Thymus (tissue), 11 donors: ENCODE data around the gene POLR2I. TPM values are rescaled to one million over a fixed set of nuclear protein-coding genes. Genes with fewer than 3 reads are reported as not detected.
A peak's percentile ranks its signal among the peaks of the same experiment; 100 is the strongest.
"Not testable (repeated sequence)": the region's sequence is repeated elsewhere in the genome, so short reads cannot be mapped to it uniquely, and the experiment has no call there.

Experiments used
- DNase-seq, 9 donors: peaks; one replicate each; pipeline ENCODE4 v3.0.0-alpha.2; 2013; ENCODE audit warnings: low spot score in 9 of 9, low read depth in 6 of 9, missing footprints in 1 of 9
- H3K27ac ChIP-seq, 2 donors: one replicate each; pipeline ENCODE4 v1.5.1; 2013; ENCODE audit warnings: control low read depth in 1 of 2, low read depth in 1 of 2, low read length in 1 of 2, mild to moderate bottlenecking in 1 of 2, moderate library complexity in 1 of 2
- H3K27me3 ChIP-seq, 2 donors: one replicate each; pipeline ENCODE4 v1.5.1; 2013; ENCODE audit warnings: low read length in 1 of 2; ENCODE audit not compliant: control insufficient read depth in 2 of 2, insufficient read depth in 1 of 2
- H3K36me3 ChIP-seq, 2 donors: one replicate each; pipeline ENCODE4 v1.5.1; 2013; ENCODE audit warnings: low read length in 1 of 2, mild to moderate bottlenecking in 1 of 2, moderate library complexity in 1 of 2; ENCODE audit not compliant: control insufficient read depth in 2 of 2, insufficient read depth in 2 of 2
- H3K4me1 ChIP-seq, 2 donors: one replicate each; pipeline ENCODE4 v1.5.1; 2013; ENCODE audit warnings: low read length in 2 of 2; ENCODE audit not compliant: control insufficient read depth in 2 of 2, insufficient read depth in 2 of 2
- H3K4me3 ChIP-seq, 2 donors: one replicate each; pipeline ENCODE4 v1.5.1; 2013; ENCODE audit warnings: low read length in 2 of 2, control low read depth in 1 of 2, mild to moderate bottlenecking in 1 of 2
- H3K9me3 ChIP-seq, 2 donors: one replicate each; pipeline ENCODE4 v1.5.1; 2013; ENCODE audit warnings: low read length in 1 of 2, mild to moderate bottlenecking in 1 of 2; ENCODE audit not compliant: control insufficient read depth in 2 of 2, insufficient read depth in 1 of 2
- WGBS: extraction: QIAGEN DNeasy Blood & Tissue Kit; methylation state at CpG from one replicate; pipeline ENCODE4 v1.1.7; 2013; 5-methylcytosine and 5-hydroxymethylcytosine counted together
- polyA plus RNA-seq: library from polyadenylated mRNA; stranded (reverse); fragments of 200-250 nt; gene quantifications from one replicate; pipeline ENCODE4 v1.2.3, GENCODE V29; 2013
- total RNA-seq: library from RNA; stranded (reverse); fragments of 120-200 nt; gene quantifications from one replicate; pipeline ENCODE4 v1.2.4, GENCODE V29; 2013
- donor health status: healthy.

POLR2I gene
- total and polyA plus RNA-seq, 2 donors = 58.2 to 81.7 TPM

GRCh38 chr19:36139473-36140303 lies 25.0 kb upstream of the POLR2I start, which contains the start of gene CAPNS1:
CAPNS1 (plus strand) TSS chr19:36140066; CDS start chr19:36141012, 946 bp downstream.
- Histone ChIP-seq H3K4me1 (peaks cover 7 to 9% of the 10 kb centered on the region in 2 donors), H3K9me3 (no peaks in the 10 kb centered on the region), H3K27me3 (no peaks in the 10 kb centered on the region), H3K4me3 (peak within 1 kb of the TSS; percentile 93 to 95), H3K36me3 (peaks cover 14 to 19% of the 10 kb centered on the region in 2 donors), H3K27ac (peak within 1 kb of the TSS; percentile 87 to 95)
- WGBS = under 1% methylated on average over 75 of the region's 75 CpGs
- DNase-seq = peak; percentile 78 to 96 (median 90)

- WGBS = 73% methylated on average over 7 of the region's 7 CpGs
- H3K4me1 ChIP-seq = peaks cover 7 to 9% of the 10 kb centered on the region in 2 donors
- H3K36me3 ChIP-seq = peaks cover 10 to 13% of the 10 kb centered on the region in 2 donors
- H3K4me3 ChIP-seq = peak overlapping the region; percentile 93 to 95
- DNase-seq = no peak
- no peaks in the 10 kb centered on the region for H3K27me3 ChIP-seq
- no peaks in the 10 kb centered on the region for H3K9me3 ChIP-seq
- H3K27ac ChIP-seq = peak overlapping the region; percentile 87 to 95
These were observed 24.4 kb upstream of the POLR2I start for GRCh38 chr19:36139120-36139472.

- DNase-seq = no peak
- peak overlapping the region in 1 of 2 donors; percentile 47 for H3K27ac ChIP-seq
- no peak overlapping the region for H3K4me3 ChIP-seq
- H3K4me1 ChIP-seq = peaks cover 7 to 9% of the 10 kb centered on the region in 2 donors
- H3K27me3 ChIP-seq = no peaks in the 10 kb centered on the region
- H3K36me3 ChIP-seq = peaks cover 0 to under 1% of the 10 kb centered on the region in 2 donors
- no peaks in the 10 kb centered on the region for H3K9me3 ChIP-seq
- WGBS = 92% methylated on average over 12 of the region's 12 CpGs
These were observed 22.4 kb upstream of the POLR2I start for GRCh38 chr19:36136964-36137686.

- not testable (repeated sequence) for H3K9me3 ChIP-seq, DNase-seq, H3K27me3 ChIP-seq, H3K4me3 ChIP-seq, H3K36me3 ChIP-seq, H3K27ac ChIP-seq, H3K4me1 ChIP-seq
- 96% methylated on average over 4 of the region's 4 CpGs for WGBS
These were observed 20.2 kb upstream of the POLR2I start for GRCh38 chr19:36134867-36135266.

GRCh38 chr19:36131221-36131620 lies 16.5 kb upstream of the POLR2I start:
- not testable (repeated sequence) for DNase-seq, H3K4me1 ChIP-seq, H3K27ac ChIP-seq, H3K4me3 ChIP-seq, H3K9me3 ChIP-seq, H3K36me3 ChIP-seq, H3K27me3 ChIP-seq
- WGBS = 83% methylated on average over 6 of the region's 6 CpGs

GRCh38 chr19:36128392-36128736 lies 13.7 kb upstream of the POLR2I start:
- no peak for DNase-seq
- peak overlapping the region; percentile 48 to 69 for H3K4me3 ChIP-seq
- H3K27ac ChIP-seq = peak overlapping the region; percentile 83 to 91
- 22% methylated on average over 10 of the region's 10 CpGs for WGBS
- peaks cover 5 to 11% of the 10 kb centered on the region in 2 donors for H3K36me3 ChIP-seq
- peaks cover 0 to 4% of the 10 kb centered on the region in 2 donors for H3K9me3 ChIP-seq
- peaks cover 0 to 8% of the 10 kb centered on the region in 2 donors for H3K4me1 ChIP-seq
- no peaks in the 10 kb centered on the region for H3K27me3 ChIP-seq

GRCh38 chr19:36125557-36125956 lies 10.9 kb upstream of the POLR2I start:
- peaks cover 0 to 8% of the 10 kb centered on the region in 2 donors for H3K4me1 ChIP-seq
- H3K27ac ChIP-seq = no peak overlapping the region
- peaks cover 11 to 32% of the 10 kb centered on the region in 2 donors for H3K36me3 ChIP-seq
- H3K9me3 ChIP-seq = peaks cover 0 to 4% of the 10 kb centered on the region in 2 donors
- no peak overlapping the region for H3K4me3 ChIP-seq
- no peaks in the 10 kb centered on the region for H3K27me3 ChIP-seq
- WGBS = 90% methylated on average over 9 of the region's 9 CpGs
- DNase-seq = no peak

GRCh38 chr19:36121486-36122124 lies 6.9 kb upstream of the POLR2I start:
- no peaks in the 10 kb centered on the region for H3K4me1 ChIP-seq
- H3K27me3 ChIP-seq = no peaks in the 10 kb centered on the region
- no peak for DNase-seq
- 91% methylated on average over 49 of the region's 49 CpGs for WGBS
- no peaks in the 10 kb centered on the region for H3K9me3 ChIP-seq
- no peak overlapping the region for H3K4me3 ChIP-seq
- peaks cover 19 to 59% of the 10 kb centered on the region in 2 donors for H3K36me3 ChIP-seq
- no peak overlapping the region for H3K27ac ChIP-seq

- Histone ChIP-seq H3K27ac (no peak overlapping the region), H3K4me1 (peaks cover 5% of the 10 kb centered on the region in 2 donors), H3K27me3 (no peaks in the 10 kb centered on the region), H3K9me3 (no peaks in the 10 kb centered on the region), H3K4me3 (no peak overlapping the region), H3K36me3 (peaks cover 19 to 60% of the 10 kb centered on the region in 2 donors)
- 97% methylated on average over 18 of the region's 18 CpGs for WGBS
- DNase-seq = no peak
These were observed 6.3 kb upstream of the POLR2I start for GRCh38 chr19:36120984-36121358.
